Fibroblast of the aortic adventitia (primary cell): Measurements from ENCODE around the gene TMCC1. TPM values are rescaled to one million over a fixed set of nuclear protein-coding genes. Genes with fewer than 3 reads are reported as not detected.
A peak's percentile ranks its signal among the peaks of the same experiment; 100 is the strongest.
"Not testable (repeated sequence)": the region's sequence is repeated elsewhere in the genome, so short reads cannot be mapped to it uniquely, and the experiment has no call there.

Experiments
- DNase-seq: peaks from one replicate; pipeline ENCODE4 v3.0.0-alpha.2; 2010; ENCODE audit warnings: low read depth
- H3K4me3 ChIP-seq: 2 replicates; pipeline ENCODE4 v1.5.1; 2011; ENCODE audit warnings: low read depth, mild to moderate bottlenecking, control low read depth, low read length, moderate library complexity
- total RNA-seq: library from RNA; depleted of rRNA; stranded (reverse); fragments of >200 nt; gene quantifications from 2 replicates; pipeline ENCODE4 v1.2.3, GENCODE V29; 2012; ENCODE audit warnings: low replicate concordance
- TF ChIP-seq, protein P1 (sequence below): IDR thresholded peaks from 2 replicates; pipeline ENCODE4 v1.5.1; 2011; ENCODE audit warnings: mild to moderate bottlenecking, low read length, control low read depth, inconsistent platforms; ENCODE audit not compliant: insufficient read depth

TMCC1 gene
- total RNA-seq, 1 donor, result 16.9 TPM

DNA sequence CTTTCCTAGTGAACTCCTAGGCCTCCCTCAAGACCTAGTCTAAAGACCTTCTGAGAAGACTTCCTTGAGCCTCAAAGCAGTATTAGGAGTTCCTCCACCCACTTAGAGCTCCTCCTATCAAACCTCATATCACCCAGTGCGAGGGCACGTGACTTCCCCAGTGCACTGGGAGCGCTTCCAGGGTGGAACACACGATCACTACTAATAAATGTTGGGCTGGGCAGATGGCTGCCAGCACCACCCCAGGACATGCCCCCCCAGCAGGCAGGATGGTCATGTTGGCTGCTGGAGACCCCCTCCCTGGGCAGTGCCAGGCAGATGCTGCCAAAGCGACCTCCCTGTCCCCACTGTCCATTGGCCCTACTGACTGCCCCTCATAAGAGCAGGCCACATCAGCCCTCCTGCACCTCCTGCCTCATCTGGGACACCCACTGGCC is 278.6 kb downstream of the TMCC1 start:
- TF ChIP-seq, protein P1, sequence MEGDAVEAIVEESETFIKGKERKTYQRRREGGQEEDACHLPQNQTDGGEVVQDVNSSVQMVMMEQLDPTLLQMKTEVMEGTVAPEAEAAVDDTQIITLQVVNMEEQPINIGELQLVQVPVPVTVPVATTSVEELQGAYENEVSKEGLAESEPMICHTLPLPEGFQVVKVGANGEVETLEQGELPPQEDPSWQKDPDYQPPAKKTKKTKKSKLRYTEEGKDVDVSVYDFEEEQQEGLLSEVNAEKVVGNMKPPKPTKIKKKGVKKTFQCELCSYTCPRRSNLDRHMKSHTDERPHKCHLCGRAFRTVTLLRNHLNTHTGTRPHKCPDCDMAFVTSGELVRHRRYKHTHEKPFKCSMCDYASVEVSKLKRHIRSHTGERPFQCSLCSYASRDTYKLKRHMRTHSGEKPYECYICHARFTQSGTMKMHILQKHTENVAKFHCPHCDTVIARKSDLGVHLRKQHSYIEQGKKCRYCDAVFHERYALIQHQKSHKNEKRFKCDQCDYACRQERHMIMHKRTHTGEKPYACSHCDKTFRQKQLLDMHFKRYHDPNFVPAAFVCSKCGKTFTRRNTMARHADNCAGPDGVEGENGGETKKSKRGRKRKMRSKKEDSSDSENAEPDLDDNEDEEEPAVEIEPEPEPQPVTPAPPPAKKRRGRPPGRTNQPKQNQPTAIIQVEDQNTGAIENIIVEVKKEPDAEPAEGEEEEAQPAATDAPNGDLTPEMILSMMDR, result no peak
- H3K4me3 ChIP-seq, result no peak overlapping the region
- DNase-seq, result peak; percentile 32

DNA sequence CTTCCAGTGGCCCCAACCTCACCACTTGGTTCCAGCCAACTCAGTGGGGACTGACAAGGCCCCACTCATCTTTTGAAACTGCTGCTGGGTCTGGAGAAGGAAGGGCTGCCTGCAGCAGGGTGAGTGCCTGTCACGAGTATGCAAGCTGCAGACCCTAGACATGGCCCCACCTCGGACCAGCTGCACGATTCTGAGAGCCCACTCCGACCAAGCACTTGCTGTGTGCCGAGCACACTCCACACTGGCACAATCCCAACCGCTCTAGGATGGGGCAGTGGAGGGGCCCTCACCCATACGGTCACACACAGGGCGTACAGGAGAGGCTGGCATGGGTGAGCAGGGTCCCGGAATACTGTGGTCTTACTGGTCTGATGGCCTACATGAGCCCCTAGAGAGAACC is 279.1 kb downstream of the TMCC1 start:
- TF ChIP-seq, protein P1, result no peak
- DNase-seq, result no peak
- H3K4me3 ChIP-seq, result no peak overlapping the region

DNA sequence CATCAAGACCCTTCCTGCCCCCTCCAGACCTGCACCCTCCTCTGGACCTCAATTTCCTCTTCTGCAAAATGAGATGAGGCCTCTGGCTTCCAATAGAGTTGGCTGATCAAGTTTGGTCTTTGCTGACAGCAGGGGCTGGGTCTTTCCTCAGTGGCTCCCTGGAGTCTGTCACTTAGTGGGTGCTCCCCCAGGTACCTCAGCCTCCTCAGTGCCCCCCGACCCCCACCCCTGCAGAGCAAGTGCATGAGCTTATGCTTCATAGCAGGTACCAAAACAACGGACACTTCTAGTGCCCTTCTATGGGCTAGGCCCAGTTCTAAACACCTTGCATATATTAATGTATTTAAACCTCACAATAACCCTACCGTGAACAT is 280.2 kb downstream of the TMCC1 start:
- H3K4me3 ChIP-seq, result no peak overlapping the region
- TF ChIP-seq, protein P1, result no peak
- DNase-seq, result no peak

DNA sequence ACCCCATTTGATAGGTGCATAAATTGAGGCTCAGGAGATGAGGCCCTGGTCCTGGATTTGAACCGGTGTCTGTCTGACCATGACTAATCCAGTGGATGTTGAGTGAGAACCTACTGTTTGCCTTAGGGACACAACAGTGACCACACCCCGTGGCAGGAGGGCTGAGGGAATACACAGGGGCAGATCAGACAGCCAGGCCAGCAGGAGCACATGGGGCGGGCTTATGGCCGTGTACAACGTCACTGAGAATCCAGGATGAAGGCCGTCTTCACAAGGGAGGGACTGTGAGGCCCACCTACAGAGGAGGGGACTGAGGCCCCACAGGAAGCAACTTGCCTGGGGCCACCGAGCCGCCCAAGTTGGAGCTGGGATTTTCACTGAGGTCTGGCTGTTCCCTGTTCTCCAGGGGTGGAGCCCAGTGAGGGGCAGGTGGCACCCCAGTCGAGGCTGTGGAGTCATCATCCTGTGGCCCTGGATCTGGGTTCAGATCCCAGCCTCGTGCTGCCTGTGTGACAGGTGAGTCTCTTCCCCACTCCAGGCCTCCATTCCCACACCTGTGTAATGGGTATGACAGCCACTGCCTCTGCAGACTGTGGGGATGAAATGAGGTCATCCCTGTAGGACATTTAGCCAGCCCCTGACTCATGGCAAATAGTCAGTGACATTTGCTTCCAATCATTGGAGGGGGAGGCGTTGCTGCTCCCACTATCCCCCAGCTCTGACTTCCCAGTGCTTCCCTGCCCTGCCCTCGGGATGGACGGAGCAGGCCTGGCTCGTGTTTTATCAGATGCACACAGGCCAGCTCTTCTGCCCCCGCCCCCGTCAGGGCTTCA is 280.8 kb downstream of the TMCC1 start:
- TF ChIP-seq, protein P1, result no peak
- DNase-seq, result peak; percentile 34
- no peak overlapping the region for H3K4me3 ChIP-seq

DNA sequence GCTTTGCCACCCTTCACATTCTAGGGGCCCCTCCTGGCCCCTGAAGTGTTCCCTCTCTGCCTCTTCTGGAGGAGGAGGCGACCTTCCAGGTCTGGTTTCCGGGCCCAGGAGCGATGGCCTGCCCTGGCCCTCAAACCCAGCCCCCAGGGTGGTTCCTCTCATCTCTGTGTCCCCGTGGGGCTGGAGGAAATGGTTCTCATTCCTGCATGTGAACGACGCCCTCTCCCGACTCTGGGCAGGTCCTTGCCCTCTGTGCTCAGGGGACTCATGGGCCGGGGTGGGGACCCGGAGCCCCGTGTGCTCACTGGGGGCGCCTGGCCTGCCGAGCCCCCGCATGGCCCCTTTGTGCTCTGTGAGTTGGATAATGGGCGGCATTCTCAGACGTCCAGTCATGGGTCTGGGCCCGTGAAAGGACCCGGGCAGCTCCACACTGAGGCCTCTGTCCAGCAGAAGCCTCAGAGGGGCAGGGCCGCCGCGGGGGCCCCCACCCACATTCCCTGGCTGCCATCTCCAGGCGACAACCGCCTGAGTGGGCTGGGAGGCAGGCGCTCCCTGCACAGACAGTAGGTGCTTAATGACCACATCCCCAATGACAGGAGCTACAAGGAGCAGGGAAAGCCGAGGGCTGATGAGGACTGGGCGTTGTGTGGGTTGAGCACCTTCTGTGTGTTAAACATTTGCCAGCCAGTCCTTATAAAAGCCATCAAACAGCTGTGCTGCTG is 281.5 kb downstream of the TMCC1 start:
- TF ChIP-seq, protein P1, result no peak
- DNase-seq, result peak; percentile 52
- H3K4me3 ChIP-seq, result no peak overlapping the region

DNA sequence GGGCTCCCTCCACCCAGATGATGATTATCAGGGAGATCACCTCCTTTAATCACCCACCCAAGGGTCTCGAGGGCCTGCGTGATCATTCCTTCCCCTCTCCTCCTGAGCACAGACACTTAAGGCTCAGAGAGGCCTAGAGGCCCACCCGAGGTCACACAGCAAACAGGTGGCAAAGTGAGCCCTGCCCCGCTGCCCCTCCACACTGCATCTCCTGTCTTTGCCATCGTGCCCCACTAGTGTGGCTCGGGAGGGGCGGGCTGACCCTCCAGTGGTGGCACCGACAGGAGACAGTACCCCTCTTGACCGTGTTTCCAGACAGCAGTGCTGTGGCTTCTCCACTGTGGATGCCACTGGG is 282.1 kb downstream of the TMCC1 start:
- DNase-seq, result no peak
- H3K4me3 ChIP-seq, result no peak overlapping the region
- TF ChIP-seq, protein P1, result no peak

DNA sequence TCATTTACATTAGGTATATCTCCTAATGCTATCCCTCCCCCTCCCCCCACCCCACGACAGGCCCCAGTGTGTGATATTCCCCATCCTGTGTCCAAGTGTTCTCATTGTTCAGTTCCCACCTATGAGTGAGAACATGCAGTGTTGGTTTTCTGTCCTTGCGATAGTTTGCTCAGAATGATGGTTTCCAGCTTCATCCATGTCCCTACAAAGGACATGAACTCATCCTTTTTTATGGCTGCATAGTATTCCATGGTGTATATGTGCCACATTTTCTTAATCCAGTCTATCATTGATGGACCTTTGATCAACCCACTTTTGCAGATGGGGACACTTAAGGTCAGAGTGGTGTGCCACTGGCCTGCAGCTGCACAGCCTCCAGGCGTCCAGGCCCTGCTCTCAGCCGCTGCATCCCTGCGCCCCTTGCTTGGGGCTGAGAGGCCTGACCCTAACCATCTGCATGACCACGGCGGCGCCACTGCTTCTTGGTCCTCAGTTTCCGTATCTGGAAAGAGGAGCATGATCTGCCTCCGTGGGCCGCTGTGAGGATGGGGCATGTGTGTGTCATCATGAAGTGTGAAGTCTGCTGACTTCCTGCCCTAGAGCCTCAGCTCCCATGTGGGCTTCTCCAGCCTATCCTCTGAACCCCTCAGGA is 282.6 kb downstream of the TMCC1 start:
- not testable (repeated sequence) for H3K4me3 ChIP-seq, DNase-seq
